GM18499 (cell line): Measurements from ENCODE around the gene RGS12.

Experiments
- ATAC-seq: cut with Tn5 transposase; IDR thresholded peaks from one replicate; pipeline ENCODE4 v1.9.1; 2021; ENCODE audit warnings: moderate number of reproducible peaks; ENCODE audit not compliant: insufficient read depth, unreplicated experiment

RGS12 gene

DNA sequence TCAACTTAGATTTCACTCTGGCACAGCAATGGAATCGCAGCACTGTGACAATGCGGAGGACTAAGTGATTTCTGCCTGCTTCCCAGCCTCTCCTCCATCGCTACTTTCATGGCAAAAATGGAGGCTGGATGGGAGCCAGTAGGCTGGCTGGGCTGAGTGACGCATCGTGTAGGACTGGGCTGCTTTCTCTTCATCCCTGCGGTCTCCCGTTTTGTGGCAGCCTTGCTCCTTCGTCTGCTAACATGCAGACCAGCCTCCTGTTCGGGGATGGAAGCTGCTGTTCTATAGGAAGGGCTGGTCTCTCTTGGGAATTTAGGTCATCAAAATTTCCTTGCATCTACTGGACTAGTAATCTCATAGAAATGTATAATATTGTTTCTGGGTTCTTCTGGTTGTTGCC is 15.8 kb upstream of the RGS12 start:
- no peak for ATAC-seq

DNA sequence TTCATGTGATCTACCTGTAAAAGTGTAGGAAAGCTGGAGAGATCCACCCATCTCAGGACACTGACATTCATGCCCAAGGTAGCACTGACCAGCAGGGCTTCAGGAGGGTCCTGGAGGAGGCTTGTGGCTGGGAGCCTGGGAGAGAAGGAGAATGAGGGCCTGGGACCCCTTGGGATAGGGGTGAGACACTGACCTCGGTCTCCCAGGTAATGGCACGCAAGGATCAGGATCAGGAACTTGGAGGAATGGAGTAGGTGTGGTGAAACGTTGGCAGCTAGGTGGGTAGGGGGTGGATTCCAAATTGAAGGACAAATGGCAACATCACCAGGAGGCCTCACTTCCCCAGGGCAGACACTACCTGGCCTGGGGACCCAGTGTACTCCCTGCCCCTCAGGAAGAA is 12.4 kb upstream of the RGS12 start:
- no peak for ATAC-seq

DNA sequence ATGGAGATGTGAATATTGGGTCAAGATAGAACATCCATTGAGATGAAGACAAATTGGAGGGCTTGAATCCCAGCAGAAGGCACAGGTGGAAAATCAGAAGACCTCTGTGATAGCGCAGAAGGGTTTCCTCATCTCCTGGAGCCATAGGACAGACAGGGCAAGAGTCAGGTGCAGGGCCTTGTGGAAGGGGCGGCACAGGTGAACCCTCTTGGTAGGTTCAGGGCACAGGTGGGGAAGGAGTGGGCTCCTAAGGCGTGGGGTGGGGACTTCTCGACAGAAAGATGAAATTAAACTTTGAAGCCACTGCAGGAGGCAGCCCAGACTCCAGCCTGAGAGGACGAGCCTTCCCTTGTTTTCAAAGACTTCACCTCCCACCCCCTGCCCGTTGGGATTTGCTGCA is 9.3 kb upstream of the RGS12 start:
- ATAC-seq = no peak

DNA sequence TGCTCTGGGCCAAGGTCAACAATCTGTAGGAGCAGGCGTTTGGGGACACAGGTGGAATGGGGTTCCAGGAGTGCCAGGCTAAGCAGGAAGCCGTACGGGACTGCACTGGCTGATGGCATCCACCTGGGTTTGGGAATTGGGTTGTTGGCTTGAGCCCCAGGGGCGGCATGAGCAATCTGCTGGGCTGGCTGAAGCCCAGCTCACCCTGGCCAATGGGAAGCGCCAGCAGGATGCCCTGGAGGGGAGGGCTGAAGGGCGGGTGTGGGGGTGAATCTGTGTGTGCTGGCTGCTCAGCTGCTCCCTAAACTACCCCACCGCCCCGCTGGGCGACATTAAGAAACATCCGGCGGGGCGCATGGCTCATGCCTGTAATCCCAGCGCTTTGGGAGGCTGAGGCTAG is 8.9 kb upstream of the RGS12 start:
- no peak for ATAC-seq

DNA sequence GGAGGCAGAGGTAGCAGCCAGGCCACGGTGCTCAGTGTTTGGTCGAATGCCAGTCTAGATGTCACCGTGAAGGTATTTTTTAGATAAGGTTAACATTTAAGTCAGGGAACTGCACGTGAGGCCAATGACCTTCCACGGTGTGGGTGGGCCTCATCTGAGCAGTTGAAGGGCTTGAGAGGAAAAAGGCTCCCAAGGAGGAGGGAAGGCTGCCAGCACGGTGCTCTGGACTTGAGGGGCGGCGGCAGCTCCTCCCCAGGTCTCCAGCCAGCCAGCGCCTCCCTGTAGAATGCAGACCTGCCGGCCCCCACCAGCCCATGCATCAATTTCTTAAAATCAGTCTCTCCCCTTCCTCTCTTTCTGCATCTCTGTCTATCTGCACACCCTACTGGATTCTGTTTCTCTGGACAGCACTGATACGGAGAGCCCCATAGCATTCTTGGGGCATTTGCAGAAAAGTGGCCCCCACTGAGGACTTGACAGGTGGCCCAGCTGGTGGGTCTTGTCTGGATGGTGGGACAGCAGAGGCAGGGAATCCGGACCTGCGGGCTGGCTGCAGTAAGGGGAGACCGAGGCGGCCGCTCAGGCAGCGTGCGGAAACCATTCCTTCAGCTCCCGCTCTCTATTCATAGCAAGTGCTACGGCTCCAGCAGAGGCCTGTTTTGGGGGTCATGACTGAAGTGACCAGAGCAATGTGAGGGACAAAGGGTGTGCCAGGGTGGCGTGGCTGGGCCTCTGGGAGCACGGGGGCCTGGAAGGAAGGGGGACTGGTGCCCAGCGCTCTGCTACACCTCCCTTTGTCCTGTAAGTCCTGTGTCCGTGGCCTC is 7.9 kb upstream of the RGS12 start:
- no peak for ATAC-seq

DNA sequence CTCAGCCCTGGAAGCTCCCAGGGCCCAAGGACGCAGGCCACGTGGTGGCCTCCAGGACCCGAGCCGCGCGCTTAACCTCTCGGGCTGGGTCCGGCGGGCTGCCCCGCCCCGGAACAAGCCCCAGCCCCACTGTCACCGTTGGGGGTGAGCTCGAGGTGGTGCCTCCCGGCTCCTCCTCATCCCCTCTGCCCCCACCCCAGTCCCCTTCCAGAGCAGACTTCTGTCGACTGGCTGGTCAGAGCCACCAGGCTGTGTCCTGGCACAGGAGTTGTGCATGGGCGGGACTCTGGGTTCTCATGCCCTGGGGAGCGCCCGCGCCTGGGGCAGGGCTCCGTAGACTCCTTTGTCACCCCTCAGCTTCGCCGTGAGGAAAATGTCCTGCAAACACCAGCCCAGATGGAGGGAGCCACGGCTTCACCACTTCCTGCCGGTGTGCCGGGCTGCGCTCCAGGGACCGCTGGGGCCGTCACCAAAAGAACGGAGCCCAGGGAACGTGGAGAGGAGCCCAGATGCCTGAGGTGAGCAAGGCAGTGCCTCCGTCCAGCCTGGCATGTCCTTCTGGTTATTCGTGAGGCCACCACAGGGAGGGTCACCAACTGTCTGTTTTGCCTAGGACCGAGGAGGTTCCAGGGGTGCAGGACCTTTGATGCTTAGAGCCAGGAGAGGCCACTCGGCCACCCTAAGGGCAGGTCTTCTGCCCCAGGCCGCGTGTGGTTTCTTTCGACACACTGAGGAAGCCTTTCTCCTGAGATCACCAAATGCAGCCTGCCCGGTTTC is 7.1 kb upstream of the RGS12 start:
- ATAC-seq = no peak

DNA sequence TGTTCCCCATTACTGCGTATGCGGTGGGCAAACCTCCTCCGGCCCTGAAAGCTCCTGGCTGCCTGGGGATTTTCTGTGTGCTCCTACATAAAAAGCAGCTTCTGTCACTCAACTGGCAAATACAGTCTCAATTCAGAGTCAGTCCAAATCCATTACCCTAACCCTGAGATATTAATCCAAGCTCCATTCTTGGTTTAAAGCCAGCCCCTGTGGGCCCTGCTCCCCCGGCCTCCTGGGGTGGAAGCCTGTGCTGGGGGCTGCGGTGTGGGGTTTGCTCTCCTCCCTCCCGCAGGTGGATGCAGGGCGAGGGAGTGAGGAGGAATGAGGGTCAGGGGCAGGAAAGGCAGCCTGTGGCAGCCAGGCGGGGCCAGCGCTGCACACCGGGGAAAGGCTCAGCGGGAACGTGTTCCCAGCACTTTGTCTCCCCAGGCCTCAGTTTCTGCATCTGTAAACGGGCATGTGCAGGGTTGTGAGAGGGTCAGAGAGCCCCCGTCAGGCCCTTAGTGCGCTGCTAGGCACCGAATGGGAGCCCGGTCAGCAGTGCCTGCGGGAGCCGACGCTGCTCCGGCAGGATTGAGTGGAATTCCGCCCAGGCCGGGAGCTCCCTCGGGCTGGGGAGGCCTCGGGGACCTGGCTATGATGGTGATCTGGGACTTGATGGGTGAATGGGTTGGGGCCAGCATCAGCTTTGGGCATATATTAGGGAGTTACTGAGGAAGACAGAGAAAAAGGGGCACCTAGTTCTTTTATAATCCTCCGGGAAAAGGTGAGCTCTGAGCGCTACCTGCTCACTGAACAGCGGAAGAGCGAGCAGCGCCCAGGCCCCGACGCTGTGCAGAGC is 6.3 kb upstream of the RGS12 start:
- ATAC-seq = no peak

DNA sequence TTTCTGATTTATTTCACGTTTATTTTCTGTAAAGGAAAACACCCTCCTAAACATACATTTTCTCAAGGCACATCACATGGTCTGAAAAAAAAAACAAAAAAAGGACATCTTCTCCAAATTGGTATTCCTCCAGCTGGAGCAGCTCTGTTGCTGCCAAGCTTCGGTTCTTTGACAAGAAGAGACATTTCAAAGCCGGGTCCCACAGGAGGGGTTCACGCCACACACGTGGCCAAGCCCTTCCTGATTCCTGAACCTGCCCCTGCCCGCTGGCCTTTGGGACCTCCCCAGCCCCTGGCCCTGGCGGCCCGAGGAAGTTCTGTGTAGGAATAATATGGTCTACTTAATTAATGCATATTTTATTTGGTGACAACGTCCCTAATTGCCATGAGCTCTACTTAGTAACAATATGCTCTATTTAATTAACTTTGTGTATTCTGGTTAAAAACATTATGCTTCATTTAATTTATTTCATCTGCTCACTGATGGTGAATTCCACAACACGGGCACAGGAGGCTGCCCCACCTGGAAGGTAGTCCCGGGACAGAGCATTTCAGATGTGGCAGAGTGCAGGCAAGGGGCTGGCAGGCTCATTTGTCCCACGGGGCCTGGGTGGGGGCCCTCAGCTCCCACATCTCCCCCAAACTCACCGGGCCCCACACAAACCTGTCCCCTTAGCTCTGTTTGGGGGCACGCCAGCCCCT is 5.4 kb upstream of the RGS12 start:
- no peak for ATAC-seq

DNA sequence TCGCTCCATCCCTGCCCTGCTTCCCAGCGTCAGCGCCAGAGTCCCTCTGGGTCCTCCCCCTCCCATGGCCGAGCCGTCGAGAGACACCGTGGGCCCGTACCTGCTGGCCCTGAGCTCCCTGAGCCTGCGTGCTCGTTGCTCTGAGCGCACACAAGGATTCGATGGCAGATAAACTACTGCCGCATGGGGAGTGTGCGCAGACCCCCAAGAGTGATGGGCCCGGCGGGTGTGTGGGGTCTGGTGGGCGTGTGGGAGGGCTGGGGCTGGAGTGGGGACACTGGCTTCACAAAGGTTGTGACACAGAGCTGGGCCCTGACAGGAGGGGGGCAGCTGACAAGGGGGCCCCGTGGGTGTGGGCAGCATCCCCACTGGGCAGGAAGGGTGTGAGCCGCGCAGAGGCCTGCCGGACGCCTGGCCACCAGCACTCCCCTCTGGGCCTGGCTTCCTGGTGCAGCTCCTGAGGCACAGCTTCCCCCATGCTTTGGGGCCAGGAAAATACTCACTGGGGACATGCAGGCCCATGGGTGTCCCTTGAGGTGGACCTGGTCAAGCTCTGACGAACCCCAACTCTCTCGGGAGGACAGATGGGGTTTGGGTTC is 4.8 kb upstream of the RGS12 start:
- no peak for ATAC-seq

DNA sequence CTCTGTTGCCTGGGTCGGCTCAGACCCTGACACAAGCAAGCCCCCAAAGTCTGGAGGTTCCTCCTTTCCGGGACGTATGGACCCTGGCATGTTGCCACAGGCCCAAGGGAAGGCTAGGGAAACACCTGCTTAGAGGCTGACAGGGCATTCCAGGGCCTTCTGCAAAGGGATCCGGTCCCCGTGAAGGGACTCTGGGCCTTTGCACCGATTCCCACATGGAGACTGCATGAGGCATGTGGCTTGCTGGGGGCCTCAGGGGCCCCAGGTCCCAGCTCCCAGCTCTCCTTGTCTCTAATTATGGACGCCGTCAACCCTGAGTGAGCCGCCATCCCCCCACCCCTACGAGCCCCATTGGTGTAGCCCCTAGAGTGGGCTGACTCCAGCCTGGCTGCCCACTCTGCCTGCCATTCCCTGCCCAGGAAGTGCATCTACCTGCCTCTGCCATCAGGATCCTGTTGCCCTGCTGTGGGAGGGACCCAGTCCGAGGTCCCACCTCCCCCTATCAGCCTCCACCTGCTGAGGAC is 4.2 kb upstream of the RGS12 start:
- ATAC-seq = no peak

DNA sequence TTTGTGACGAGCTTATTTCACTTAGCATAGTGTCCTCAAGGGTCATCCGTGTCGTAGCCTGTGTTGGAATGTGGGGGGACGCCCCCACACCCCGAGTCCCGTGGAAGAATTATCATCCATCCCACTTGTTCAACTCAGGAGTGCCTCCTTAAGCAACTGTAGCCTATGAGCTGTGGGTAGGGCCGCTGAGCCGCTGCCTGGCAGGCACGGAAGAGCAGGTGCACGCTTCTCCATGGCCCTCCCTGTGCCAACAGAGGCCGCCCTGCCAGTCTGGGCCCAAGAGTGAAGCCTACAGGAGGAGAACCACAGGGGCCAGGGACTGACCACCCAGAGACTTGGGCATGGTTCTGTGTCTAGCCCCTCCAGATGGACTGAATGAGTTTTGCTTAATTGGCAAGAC is 2.3 kb upstream of the RGS12 start:
- no peak for ATAC-seq

DNA sequence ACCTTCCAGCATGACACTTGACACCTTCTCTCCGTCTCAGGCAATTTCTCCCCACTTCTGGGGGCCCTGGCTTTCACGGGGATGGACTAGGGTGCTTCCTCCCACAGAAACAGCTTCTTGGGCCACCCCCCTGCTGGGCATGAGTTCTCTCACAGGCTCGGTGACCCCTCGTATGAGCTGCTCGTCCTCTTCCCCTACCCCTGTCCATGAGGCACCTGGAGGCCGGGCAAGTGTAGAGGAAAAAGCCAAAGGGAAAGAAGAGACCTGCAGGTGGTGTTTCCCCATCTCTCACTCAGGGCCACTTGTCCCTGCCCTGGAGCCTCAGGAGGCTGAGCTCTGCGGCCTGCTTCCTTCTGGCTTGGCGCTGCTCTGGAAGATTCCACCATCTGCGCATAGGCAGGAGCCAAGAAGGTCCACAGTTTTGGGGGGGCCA is 1.9 kb upstream of the RGS12 start:
- no peak for ATAC-seq

DNA sequence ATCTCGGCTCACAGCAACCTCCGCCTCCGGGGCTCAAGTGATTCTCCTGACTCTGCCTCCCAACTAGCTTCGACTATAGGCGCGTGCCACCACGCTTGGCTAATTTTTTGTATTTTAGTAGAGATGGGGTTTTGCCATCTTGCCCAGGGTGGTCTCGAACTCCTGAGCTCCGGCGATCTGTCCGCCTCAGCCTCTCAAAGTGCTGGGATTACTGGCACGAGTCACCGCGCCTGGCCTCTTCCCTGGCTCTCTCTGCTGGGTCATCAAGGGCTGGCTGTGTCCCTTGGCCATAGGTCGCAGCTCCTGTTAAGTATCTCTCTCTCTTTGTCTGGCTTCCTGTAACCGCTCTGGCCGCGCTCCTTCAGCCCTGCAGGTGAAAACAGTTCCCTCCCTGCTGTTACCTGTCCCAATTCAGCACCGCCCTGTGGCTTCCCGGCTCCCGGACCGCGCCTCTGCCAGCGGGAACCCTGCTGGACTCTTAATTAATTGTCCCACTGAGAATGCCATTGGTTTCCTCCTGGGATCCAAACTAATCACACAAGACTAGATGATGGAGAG is 1.3 kb upstream of the RGS12 start:
- ATAC-seq = no peak

DNA sequence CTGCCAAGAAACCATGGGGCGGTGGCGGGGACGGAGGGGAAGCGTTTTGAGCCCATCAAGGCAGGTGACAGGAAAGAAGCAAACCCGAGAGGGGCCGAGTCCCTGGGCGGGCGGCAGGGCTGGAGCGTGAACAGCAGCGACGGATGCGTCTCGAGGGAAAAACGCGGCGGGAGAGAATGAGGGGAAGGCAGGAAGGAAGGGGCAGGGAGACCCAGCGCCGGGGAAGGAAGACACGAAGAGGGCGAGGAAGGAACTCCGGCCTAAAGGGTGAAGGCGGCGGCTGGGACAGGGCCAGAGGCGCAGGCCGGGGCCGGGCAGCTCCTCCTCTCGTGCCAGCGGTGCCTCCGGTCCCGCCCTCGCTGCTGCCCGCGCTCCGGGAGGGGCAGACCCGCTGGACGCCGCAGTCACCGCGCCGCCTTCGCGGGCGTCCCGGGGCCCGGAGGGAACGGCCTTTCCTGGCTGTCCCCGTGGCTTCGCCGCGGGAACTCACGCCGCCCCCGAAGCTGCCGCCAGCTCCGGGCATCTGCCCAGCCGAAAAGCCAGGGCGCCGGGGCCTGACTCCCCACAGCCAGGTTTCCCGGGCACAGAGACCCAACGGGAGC is 751 bp upstream of the RGS12 start:
- ATAC-seq = no peak

DNA sequence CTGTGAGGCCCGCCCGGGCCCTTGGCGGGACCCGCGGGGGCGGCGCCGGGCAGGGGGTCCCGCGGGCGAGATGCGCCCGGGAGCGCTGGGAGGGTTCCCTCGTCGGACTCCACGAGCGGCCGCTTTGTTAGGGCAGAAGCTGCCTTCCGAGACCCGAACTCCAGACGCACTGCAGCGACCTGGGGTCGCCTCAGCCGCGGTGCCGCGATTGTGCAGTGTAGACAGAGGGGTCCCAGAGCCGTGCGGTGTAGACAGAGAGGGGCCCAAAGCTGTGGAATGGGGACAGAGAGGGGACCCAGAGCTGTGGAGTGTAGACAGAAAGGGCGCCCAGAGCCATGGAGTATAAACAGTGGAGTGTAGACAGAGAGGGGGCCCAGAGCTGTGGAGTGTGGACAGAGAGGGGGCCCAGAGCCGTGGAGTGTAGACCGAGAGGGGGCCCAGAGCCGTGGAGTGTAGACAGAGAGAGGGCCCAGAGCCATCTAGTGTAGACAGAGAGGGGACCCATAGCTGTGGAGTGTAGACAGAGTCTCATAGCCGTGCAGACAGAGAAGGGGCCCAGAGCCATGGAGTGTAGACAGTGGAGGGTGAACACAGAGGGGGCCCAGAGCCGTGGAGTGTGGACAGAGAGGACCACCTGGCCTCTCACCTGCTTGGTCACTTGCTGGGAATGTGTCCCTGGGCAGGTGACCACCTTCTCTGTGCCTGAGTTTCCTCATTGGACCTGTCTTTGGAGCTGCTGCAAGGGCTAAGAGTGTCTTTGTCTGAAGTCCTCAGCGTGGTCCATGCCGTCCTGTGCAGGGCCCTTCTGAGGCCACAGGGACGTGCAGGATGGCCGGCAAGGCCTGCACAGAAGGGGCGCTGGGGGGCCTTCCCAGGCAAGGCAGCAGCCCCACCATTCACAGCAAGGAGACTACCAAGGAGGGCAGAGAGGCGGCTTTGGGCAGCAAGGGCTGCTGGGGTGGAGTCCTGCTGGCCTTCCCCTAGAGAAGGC is 875 bp downstream of the RGS12 start:
- no peak for ATAC-seq

DNA sequence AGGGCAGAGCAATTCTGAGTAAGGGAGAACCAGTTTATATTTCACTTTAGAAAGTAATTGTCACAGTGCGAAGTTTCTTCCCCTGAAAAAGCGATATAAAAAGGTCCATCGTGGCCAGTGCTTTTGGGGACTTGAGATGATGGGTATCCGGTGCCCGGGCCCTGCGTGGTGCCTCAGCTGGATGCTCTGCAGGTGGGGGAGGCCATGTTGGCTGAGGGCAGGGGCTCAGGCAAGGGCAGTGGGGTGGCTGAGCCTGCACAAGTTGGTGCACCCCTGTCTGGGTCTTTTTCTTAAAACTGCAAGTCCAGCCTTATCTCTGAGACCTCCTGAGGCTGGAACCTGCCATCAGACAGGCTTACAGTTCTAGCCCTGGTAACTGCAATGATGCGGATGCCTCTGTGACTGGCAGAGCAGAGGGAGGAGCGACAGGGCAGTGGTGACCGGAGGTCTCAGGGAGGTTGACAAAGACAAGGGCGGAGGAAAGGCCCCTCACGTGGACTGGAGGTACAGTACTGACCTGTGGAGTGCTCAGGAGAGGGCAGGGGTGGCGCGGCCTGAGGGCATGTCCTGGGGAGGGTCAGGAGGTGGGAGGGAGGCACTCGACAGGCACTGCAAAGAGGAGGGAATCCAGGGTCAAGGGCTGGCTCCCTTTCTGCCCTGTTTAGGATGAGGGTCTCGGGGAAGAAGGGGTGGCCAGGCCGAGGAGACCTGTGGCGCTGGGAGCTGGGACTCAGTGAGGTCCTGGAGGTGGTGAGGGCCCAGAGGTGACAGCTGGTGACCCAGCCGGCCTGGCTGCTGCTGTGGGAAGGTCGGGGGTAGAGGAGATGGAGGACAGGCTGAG is 1.8 kb downstream of the RGS12 start:
- no peak for ATAC-seq
